ENCODE measurements around the gene RUNX3. TPM values are rescaled to one million over a fixed set of nuclear protein-coding genes. Genes with fewer than 3 reads are reported as not detected.
A peak's percentile ranks its signal among the peaks of the same experiment; 100 is the strongest.
"Not testable (repeated sequence)": the region's sequence is repeated elsewhere in the genome, so short reads cannot be mapped to it uniquely, and the experiment has no call there.

RUNX3 gene
- total RNA-seq, 1 donor from 2014 or later: not detected

GRCh38 chr1:24903011-24903461, 27.0 kb downstream of the RUNX3 start:
- no peak for DNase-seq (ENCODE audit: low read depth)

- no peak for DNase-seq (ENCODE audit: low read depth)
These were observed 27.6 kb downstream of the RUNX3 start for GRCh38 chr1:24902471-24902891.

- no peak for DNase-seq (ENCODE audit: low read depth)
These were observed 28.1 kb downstream of the RUNX3 start for GRCh38 chr1:24901791-24902470.

- DNase-seq (ENCODE audit: low read depth): no peak
These were observed 28.9 kb downstream of the RUNX3 start for GRCh38 chr1:24900985-24901781.

- DNase-seq (ENCODE audit: low read depth): no peak
These were observed 29.6 kb downstream of the RUNX3 start for GRCh38 chr1:24900486-24900849.

GRCh38 chr1:24899581-24900485, 30.2 kb downstream of the RUNX3 start:
- peak; percentile 12 for DNase-seq (ENCODE audit: low read depth)

- no peak for DNase-seq (ENCODE audit: low read depth)
These were observed 31.1 kb downstream of the RUNX3 start for GRCh38 chr1:24898909-24899439.

GRCh38 chr1:24898152-24898908, 31.7 kb downstream of the RUNX3 start:
- peak; percentile 34 for DNase-seq (ENCODE audit: low read depth)

GRCh38 chr1:24897263-24898151, 32.6 kb downstream of the RUNX3 start:
- DNase-seq (ENCODE audit: low read depth): no peak

GRCh38 chr1:24896596-24897262, 33.3 kb downstream of the RUNX3 start:
- DNase-seq (ENCODE audit: low read depth): no peak

GRCh38 chr1:24896176-24896575, 33.9 kb downstream of the RUNX3 start:
- DNase-seq (ENCODE audit: low read depth): no peak

GRCh38 chr1:24895511-24895910, 34.6 kb downstream of the RUNX3 start:
- DNase-seq (ENCODE audit: low read depth): no peak

- no peak for DNase-seq (ENCODE audit: low read depth)
These were observed 36.1 kb downstream of the RUNX3 start for GRCh38 chr1:24894002-24894401.

GRCh38 chr1:24893431-24893830, 36.6 kb downstream of the RUNX3 start:
- DNase-seq (ENCODE audit: low read depth): no peak

- DNase-seq (ENCODE audit: low read depth): no peak
These were observed 37.6 kb downstream of the RUNX3 start for GRCh38 chr1:24892188-24893153.

- DNase-seq (ENCODE audit: low read depth): not testable (repeated sequence)
These were observed 38.7 kb downstream of the RUNX3 start for GRCh38 chr1:24891367-24891766.

- no peak for DNase-seq (ENCODE audit: low read depth)
These were observed 39.2 kb downstream of the RUNX3 start for GRCh38 chr1:24890887-24891286.
